Muscle layer of colon (tissue), 2 donors: ENCODE data around the gene ARMH2.

ENCODE experiments used
- H3K27ac ChIP-seq: one replicate; pipeline ENCODE4 v1.7.0; 2013; ENCODE audit warnings: low read depth, mild to moderate bottlenecking, low read length, moderate library complexity
- H3K27me3 ChIP-seq, 2 donors: one replicate each; pipeline ENCODE4 v1.7.0; 2013; ENCODE audit warnings: low read length in 2 of 2, mild to moderate bottlenecking in 2 of 2; ENCODE audit not compliant: insufficient read depth in 2 of 2, control insufficient read depth in 1 of 2
- H3K36me3 ChIP-seq: one replicate; pipeline ENCODE4 v1.7.0; 2013; ENCODE audit warnings: mild to moderate bottlenecking, low read length; ENCODE audit not compliant: insufficient read depth
- H3K4me1 ChIP-seq: one replicate; pipeline ENCODE4 v1.7.0; 2013; ENCODE audit warnings: mild to moderate bottlenecking, low read length; ENCODE audit not compliant: insufficient read depth
- H3K4me3 ChIP-seq, 2 donors: one replicate each; pipeline ENCODE4 v1.7.0; 2013; ENCODE audit warnings: low read length in 2 of 2, low read depth in 1 of 2, mild to moderate bottlenecking in 1 of 2, moderate library complexity in 1 of 2
- H3K9ac ChIP-seq: one replicate; pipeline ENCODE4 v1.7.0; 2013; ENCODE audit warnings: low read length
- H3K9me3 ChIP-seq: one replicate; pipeline ENCODE4 v1.7.0; 2013; ENCODE audit warnings: mild to moderate bottlenecking, low read length
- donor health status: abdominal sarcoma.
- donor health status: Adenocarcinoma of cecum.

Gene ARMH2

GRCh38 chr6:24807584-24807983 is 8.9 kb upstream of the ARMH2 start:
- Histone ChIP-seq H3K27me3 (no peaks in the 10 kb centered on the region), H3K9ac (no peak overlapping the region), H3K9me3 (no peaks in the 10 kb centered on the region), H3K27ac (no peak overlapping the region), H3K4me3 (no peak overlapping the region), H3K36me3 (no peaks in the 10 kb centered on the region), H3K4me1 (no peaks in the 10 kb centered on the region)

GRCh38 chr6:24802271-24803059 is 3.7 kb upstream of the ARMH2 start:
- H3K4me1 ChIP-seq, result no peaks in the 10 kb centered on the region
- no peak overlapping the region for H3K4me3 ChIP-seq
- H3K27me3 ChIP-seq, result no peaks in the 10 kb centered on the region
- H3K36me3 ChIP-seq, result no peaks in the 10 kb centered on the region
- H3K27ac ChIP-seq, result no peak overlapping the region
- no peak overlapping the region for H3K9ac ChIP-seq
- H3K9me3 ChIP-seq, result no peaks in the 10 kb centered on the region

- Histone ChIP-seq H3K36me3 (no peaks in the 10 kb centered on the region), H3K4me3 (no peak overlapping the region), H3K27me3 (no peaks in the 10 kb centered on the region), H3K27ac (no peak overlapping the region), H3K9me3 (no peaks in the 10 kb centered on the region), H3K4me1 (no peaks in the 10 kb centered on the region), H3K9ac (no peak overlapping the region)
These were observed 811 bp upstream of the ARMH2 start for GRCh38 chr6:24799541-24799915.

- Histone ChIP-seq H3K9ac (no peak overlapping the region), H3K4me3 (no peak overlapping the region), H3K36me3 (no peaks in the 10 kb centered on the region), H3K9me3 (no peaks in the 10 kb centered on the region), H3K27me3 (no peaks in the 10 kb centered on the region), H3K4me1 (no peaks in the 10 kb centered on the region), H3K27ac (no peak overlapping the region)
These were observed 1.0 kb downstream of the ARMH2 start for GRCh38 chr6:24797596-24798216.

DNA sequence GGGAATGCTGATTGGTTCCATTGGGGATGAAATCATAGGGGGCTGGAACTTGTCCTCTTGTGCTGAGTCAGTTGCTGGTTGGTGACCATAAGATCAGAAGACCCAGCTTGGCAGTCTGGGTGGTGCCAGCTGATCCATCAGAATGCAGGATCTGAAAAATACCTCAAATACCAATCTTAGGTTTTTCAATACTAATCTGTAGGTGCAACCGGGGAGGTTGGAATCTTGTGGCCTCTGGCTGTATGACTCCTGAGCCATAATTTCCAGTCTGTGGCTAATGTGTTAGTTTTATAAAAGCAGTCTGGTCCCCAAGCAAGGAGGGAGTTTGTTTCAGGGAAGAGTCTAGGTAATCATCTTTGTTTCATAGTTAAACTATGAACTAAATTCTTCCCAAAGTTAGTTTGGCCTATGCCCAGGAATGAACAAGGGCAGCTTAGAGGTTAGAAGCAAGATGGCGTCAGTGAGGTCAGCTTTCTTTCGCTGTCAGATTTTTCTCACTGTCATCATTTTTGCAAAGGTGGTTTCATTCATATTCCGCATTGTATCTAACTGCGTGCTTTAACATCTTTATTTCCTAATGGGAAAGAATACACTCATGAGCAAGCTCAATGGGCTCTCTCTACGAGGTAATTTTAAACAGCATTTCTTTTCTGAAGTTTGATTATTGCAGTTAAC is 2.0 kb downstream of the ARMH2 start:
- Histone ChIP-seq H3K4me3 (no peak overlapping the region), H3K9ac (no peak overlapping the region), H3K9me3 (no peaks in the 10 kb centered on the region), H3K4me1 (no peaks in the 10 kb centered on the region), H3K27ac (no peak overlapping the region), H3K27me3 (no peaks in the 10 kb centered on the region), H3K36me3 (no peaks in the 10 kb centered on the region)

DNA sequence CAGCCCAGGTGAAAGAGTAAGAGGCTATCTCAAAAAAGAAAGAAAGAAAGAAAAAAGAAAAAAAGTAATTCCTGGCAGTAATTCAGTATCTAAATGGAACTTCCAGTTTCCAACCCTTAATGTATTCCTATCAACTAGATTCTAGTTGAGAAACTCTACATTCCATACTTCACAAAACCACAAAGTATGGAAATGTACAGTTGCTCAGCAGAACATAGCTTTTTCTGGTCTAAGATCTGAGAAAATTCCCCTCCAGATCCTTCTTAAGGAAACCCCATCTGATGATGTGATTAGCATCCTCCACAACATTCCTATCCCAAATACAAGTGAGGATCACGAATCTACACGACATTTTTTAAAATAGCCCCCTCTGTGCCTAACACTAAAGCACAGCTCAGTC is 3.6 kb downstream of the ARMH2 start:
- Histone ChIP-seq H3K4me1 (no peaks in the 10 kb centered on the region), H3K27me3 (no peaks in the 10 kb centered on the region), H3K27ac (no peak overlapping the region), H3K36me3 (no peaks in the 10 kb centered on the region), H3K4me3 (no peak overlapping the region), H3K9me3 (no peaks in the 10 kb centered on the region), H3K9ac (no peak overlapping the region)

GRCh38 chr6:24788031-24788665 is 10.6 kb downstream of the ARMH2 start:
- no peak overlapping the region for H3K4me3 ChIP-seq
- H3K9ac ChIP-seq, result no peak overlapping the region
- no peaks in the 10 kb centered on the region for H3K9me3 ChIP-seq
- H3K27me3 ChIP-seq, result no peaks in the 10 kb centered on the region
- H3K36me3 ChIP-seq, result no peaks in the 10 kb centered on the region
- H3K27ac ChIP-seq, result no peak overlapping the region
- no peaks in the 10 kb centered on the region for H3K4me1 ChIP-seq

DNA sequence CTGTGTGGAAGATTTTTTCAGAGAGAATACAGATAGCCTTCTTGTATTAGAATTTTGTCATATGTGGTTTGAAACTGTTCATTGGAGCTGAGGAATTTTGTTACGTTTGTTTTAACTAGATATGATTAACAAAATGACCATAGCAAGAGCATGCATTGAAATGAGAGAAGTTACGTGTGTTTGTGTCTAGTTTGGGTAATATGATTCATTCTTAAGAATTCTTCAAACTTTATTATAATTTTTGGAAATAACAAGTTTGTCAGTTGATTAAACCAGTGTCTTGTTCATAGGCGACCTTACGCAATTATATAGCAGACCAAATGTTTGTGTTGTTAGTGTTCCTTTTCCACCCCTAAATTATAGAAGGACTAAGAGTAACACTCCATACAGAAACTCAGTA is 18.5 kb downstream of the ARMH2 start:
- Histone ChIP-seq H3K36me3 (peaks cover 4% of the 10 kb centered on the region), H3K4me3 (no peak overlapping the region), H3K4me1 (no peaks in the 10 kb centered on the region), H3K27ac (no peak overlapping the region), H3K9me3 (no peaks in the 10 kb centered on the region), H3K9ac (no peak overlapping the region), H3K27me3 (no peaks in the 10 kb centered on the region)

DNA sequence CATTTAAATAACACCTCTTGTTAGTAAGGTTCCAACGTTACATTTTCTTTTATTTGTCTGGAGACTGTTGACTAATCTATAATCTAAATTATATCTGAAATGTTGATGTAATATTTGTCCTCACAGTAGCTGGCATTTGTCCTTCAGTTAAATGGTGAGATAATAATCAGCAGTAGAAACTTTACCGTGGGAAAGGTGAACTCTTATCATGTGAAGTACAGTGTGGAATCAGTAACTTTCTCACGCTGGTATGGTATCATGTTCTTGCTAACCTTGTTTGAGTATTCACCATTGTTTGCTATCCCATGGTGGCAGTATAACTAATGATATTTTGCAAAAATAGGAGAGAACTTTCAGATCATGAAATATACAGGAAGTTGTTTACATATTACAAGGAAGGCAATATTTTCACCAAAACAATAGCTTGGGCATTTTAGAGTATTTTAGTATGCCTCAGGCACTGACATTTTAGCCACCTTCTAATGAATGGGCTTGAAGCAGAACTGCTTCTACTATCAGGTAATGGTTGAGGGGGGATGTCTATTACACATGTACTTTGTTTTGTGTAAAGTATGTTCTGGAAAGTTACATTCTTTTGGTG is 19.2 kb downstream of the ARMH2 start:
- H3K4me1 ChIP-seq, result no peaks in the 10 kb centered on the region

GRCh38 chr6:24778878-24779277 is 19.8 kb downstream of the ARMH2 start:
- Histone ChIP-seq H3K4me1 (no peaks in the 10 kb centered on the region), H3K9ac (no peak overlapping the region), H3K36me3 (peaks cover 4% of the 10 kb centered on the region), H3K27ac (no peak overlapping the region), H3K4me3 (no peak overlapping the region), H3K9me3 (no peaks in the 10 kb centered on the region), H3K27me3 (no peaks in the 10 kb centered on the region)

More for the DNA sequence above, 19.2 kb downstream of the ARMH2 start:
- Histone ChIP-seq H3K27me3 (no peaks in the 10 kb centered on the region), H3K4me3 (no peak overlapping the region), H3K9ac (no peak overlapping the region), H3K9me3 (no peaks in the 10 kb centered on the region), H3K36me3 (peaks cover 4% of the 10 kb centered on the region), H3K27ac (no peak overlapping the region)

DNA sequence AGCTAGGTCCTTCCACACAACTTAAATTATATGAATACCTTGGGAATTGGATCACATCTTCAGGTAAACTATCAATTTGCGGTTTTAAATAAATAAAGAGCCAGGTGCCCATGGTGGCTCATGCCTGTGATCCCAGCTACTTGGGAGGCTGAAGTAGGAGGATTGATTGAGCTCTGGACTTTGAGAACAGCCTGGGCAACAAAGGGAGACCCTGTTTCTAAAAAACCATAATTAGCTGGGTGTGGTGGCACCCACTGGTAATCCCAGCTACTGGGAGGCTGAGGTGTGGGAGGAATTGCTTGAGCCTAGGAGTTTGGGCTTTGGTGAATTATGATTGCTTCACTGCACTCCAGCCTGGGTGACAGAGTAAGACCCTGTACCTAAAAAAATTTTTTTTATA is 20.6 kb downstream of the ARMH2 start:
- no peaks in the 10 kb centered on the region for H3K9me3 ChIP-seq
- H3K4me1 ChIP-seq, result no peaks in the 10 kb centered on the region
- H3K27me3 ChIP-seq, result no peaks in the 10 kb centered on the region
- no peak overlapping the region for H3K4me3 ChIP-seq
- H3K9ac ChIP-seq, result no peak overlapping the region
- peaks cover 4% of the 10 kb centered on the region for H3K36me3 ChIP-seq
- H3K27ac ChIP-seq, result no peak overlapping the region
